Spleen (tissue), 11 donors: ENCODE measurements around the gene DNAH17. TPM values are rescaled to one million over a fixed set of nuclear protein-coding genes. Genes with fewer than 3 reads are reported as not detected.

Experiments used
- DNase-seq: peaks from one replicate; pipeline ENCODE4 v3.0.0-alpha.2; 2020
- H3K27ac ChIP-seq, 8 donors: fragments of 200-600 bp; sonication (generic) in 7 of 8; 1 replicate in 4 of 8; 2 replicates in 4 of 8; pipeline versions ENCODE4 v1.5.0 to v1.8.0; 2016 to 2021; ENCODE audit warnings: inconsistent platforms in 4 of 8, mild to moderate bottlenecking in 4 of 8, moderate library complexity in 1 of 8
- H3K27me3 ChIP-seq, 7 donors: fragments of 200-600 bp; sonication (generic) in 6 of 7; replicated peaks in 1 of 7; 1 replicate in 4 of 7; 2 replicates in 3 of 7; pipeline versions ENCODE4 v1.5.0 to v1.8.0; 2016 to 2021; ENCODE audit warnings: inconsistent platforms in 3 of 7, mild to moderate bottlenecking in 1 of 7
- H3K36me3 ChIP-seq, 6 donors: fragments of 200-600 bp; sonication (generic) in 5 of 6; 1 replicate in 4 of 6; 2 replicates in 2 of 6; pipeline versions ENCODE4 v1.5.0 to v1.8.0; 2016 to 2021; ENCODE audit warnings: inconsistent platforms in 2 of 6
- H3K4me1 ChIP-seq, 6 donors: fragments of 200-600 bp; sonication (generic) in 5 of 6; 1 replicate in 3 of 6; 2 replicates in 3 of 6; pipeline versions ENCODE4 v1.5.0 to v1.8.0; 2016 to 2021; ENCODE audit warnings: inconsistent platforms in 3 of 6
- H3K4me3 ChIP-seq, 8 donors: fragments of 200-600 bp; sonication (generic) in 7 of 8; 1 replicate in 4 of 8; 2 replicates in 4 of 8; pipeline versions ENCODE4 v1.5.0 to v1.8.0; 2016 to 2021; ENCODE audit warnings: inconsistent platforms in 4 of 8, mild to moderate bottlenecking in 4 of 8, moderate library complexity in 2 of 8
- H3K9me3 ChIP-seq, 8 donors: fragments of 200-600 bp; sonication (generic) in 7 of 8; 1 replicate in 4 of 8; 2 replicates in 4 of 8; pipeline versions ENCODE4 v1.5.0 to v1.8.0; 2016 to 2021; ENCODE audit warnings: inconsistent platforms in 4 of 8
- POLR2A ChIP-seq, 3 donors: fragments of 450-650 bp; IDR thresholded peaks; one replicate each; pipeline ENCODE4 v1.5.1; 2017; ENCODE audit warnings: antibody characterized with exemption in 3 of 3, mild to moderate bottlenecking in 1 of 3
- POLR2AphosphoS5 ChIP-seq, 3 donors: sonication (generic); formaldehyde crosslinking; IDR thresholded peaks; one replicate each; pipeline ENCODE4 v1.5.1; 2017; ENCODE audit warnings: antibody characterized with exemption in 3 of 3
- WGBS, 5 donors: extraction: QIAGEN DNeasy Blood & Tissue Kit in 3 of 5; methylation state at CpG; one replicate each; pipeline versions ENCODE4 v1.1.5 to v1.1.7; 2013 to 2018; 5-methylcytosine and 5-hydroxymethylcytosine counted together
- intact Hi-C: fragments of 100-400 bp; cut with DNase I; formaldehyde crosslinking; loops from one replicate; pipeline ENCODE4 v1.15.0; 2023; ENCODE audit warnings: low total_unique reads
- polyA plus RNA-seq, 3 donors: library from polyadenylated mRNA; stranded (reverse); fragments of 200-250 nt; gene quantifications; one replicate each; pipeline ENCODE4 v1.2.1, GENCODE V29; 2013
- total RNA-seq, 7 donors: library from RNA; depleted of rRNA in 3 of 7; stranded (reverse); fragments of >200 nt in 3 of 7; fragmentation: NEBNext Ultra II Directional in 4 of 7; extraction: Animal tissue kit (Norgen Biotek cat#: 25700) in 4 of 7; gene quantifications; one replicate each; pipeline versions ENCODE4 v1.1.0 to v1.2.1, GENCODE V29; 2016 to 2021
- TF ChIP-seq, protein P1 (sequence below), 11 experiments: fragments of 200-600 bp in 7 of 11; fragments of 450-650 bp in 4 of 11; sonication (generic) in 4 of 11; IDR thresholded peaks in 8 of 11; conservative IDR thresholded peaks in 3 of 11; 1 replicate in 7 of 11; 2 replicates in 4 of 11; pipeline versions ENCODE4 v1.4.0 to v1.8.0; 2016 to 2021; ENCODE audit warnings: antibody characterized with exemption in 11 of 11, inconsistent platforms in 4 of 11, mild to moderate bottlenecking in 1 of 11
- donor health status: healthy with polysubstance abuse.
- donor health status: DM: no; HTN: no; CAD: no; lungs with moderate emphysema.
- donor health status: DM: no; HTN: no; CAD: no.
- donor health status: Bipolar disorder and iron deficiency.
- donor health status: healthy.
- donor health status: DM: no; HTN: no; CAD: no.
- donor health status: DM: yes; HTN: yes; CAD: no.

DNAH17 gene
- total and polyA plus RNA-seq, 10 donors = 0.06 to 1.0 (median 0.72) TPM; not detected in 1

DNA sequence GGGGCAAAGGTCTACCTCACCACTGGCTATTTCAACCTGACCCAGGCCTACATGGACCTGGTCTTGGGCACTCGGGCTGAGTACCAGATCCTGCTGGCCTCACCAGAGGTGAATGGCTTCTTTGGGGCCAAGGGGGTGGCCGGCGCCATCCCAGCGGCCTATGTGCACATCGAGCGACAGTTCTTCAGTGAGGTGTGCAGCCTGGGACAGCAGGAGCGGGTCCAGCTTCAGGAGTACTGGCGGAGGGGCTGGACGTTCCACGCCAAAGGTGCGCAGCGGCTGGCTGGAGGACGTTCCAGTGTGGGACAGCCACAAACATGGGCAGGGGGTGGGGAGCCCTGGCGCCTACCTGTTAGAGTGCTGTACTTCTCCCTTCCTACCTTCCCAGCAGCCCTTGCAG is 173.4 kb downstream of the DNAH17 start:
- no peaks in the 10 kb centered on the region for H3K9me3 ChIP-seq
- H3K27me3 ChIP-seq = no peaks in the 10 kb centered on the region
- WGBS, 5 donors = 90 to 98% (median 96%) methylated on average over 4 to 14 of the region's 14 CpGs
- no peak overlapping the region for H3K4me3 ChIP-seq
- TF ChIP-seq, protein P1, sequence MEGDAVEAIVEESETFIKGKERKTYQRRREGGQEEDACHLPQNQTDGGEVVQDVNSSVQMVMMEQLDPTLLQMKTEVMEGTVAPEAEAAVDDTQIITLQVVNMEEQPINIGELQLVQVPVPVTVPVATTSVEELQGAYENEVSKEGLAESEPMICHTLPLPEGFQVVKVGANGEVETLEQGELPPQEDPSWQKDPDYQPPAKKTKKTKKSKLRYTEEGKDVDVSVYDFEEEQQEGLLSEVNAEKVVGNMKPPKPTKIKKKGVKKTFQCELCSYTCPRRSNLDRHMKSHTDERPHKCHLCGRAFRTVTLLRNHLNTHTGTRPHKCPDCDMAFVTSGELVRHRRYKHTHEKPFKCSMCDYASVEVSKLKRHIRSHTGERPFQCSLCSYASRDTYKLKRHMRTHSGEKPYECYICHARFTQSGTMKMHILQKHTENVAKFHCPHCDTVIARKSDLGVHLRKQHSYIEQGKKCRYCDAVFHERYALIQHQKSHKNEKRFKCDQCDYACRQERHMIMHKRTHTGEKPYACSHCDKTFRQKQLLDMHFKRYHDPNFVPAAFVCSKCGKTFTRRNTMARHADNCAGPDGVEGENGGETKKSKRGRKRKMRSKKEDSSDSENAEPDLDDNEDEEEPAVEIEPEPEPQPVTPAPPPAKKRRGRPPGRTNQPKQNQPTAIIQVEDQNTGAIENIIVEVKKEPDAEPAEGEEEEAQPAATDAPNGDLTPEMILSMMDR (IDR thresholded peaks at IDR 0.05 in 8 of 11, conservative IDR thresholded peaks at IDR 0.05 in 3 of 11) = no peak
- TF ChIP-seq POLR2A (IDR thresholded peaks at IDR 0.05) (no peak), POLR2AphosphoS5 (IDR thresholded peaks at IDR 0.05) (peak in 1 of 3 donors; percentile 80)
- H3K27ac ChIP-seq = no peak overlapping the region
- no peak for DNase-seq
- H3K4me1 ChIP-seq = peaks cover 0 to 35% (median 11%) of the 10 kb centered on the region in 6 donors
- intact Hi-C loops = no loop called here
- H3K36me3 ChIP-seq = peaks cover 11 to 100% (median 86%) of the 10 kb centered on the region in 6 donors

DNA sequence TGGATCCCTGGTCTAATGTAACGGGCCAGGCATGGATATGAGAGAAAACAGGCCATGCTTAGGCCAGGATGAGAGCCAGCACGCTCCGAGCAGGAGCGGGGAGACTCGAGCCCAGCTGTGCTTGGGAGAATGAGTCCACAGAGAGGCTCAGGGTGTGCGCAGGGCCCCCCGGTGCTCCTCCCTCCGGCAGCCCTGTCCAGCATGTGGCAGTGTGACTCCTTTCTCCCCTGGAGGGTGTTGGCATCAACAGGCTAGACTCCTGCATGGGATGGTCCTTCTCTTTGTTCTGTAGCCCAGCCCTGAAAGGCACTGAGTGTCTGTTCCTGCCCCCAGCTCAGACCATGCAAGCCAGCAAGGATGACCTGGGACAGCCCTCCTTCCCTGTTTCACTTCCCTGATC is 175.3 kb downstream of the DNAH17 start:
- H3K4me3 ChIP-seq = no peak overlapping the region
- peaks cover 19 to 100% (median 95%) of the 10 kb centered on the region in 6 donors for H3K36me3 ChIP-seq
- no peaks in the 10 kb centered on the region for H3K9me3 ChIP-seq
- no peaks in the 10 kb centered on the region for H3K27me3 ChIP-seq
- H3K27ac ChIP-seq = peak overlapping the region in 1 of 8 donors; percentile 30
- H3K4me1 ChIP-seq = peaks cover 0 to 19% (median 4%) of the 10 kb centered on the region in 6 donors
- intact Hi-C loops = no loop called here
- no peak for DNase-seq
- WGBS, 5 donors = 59 to 95% (median 70%) methylated on average over 5 to 8 of the region's 8 CpGs
- TF ChIP-seq, protein P1 (IDR thresholded peaks at IDR 0.05 in 8 of 11, conservative IDR thresholded peaks at IDR 0.05 in 3 of 11) = no peak
- TF ChIP-seq POLR2AphosphoS5 (IDR thresholded peaks at IDR 0.05) = peak in 2 of 3 donors; percentile 3 to 11

DNA sequence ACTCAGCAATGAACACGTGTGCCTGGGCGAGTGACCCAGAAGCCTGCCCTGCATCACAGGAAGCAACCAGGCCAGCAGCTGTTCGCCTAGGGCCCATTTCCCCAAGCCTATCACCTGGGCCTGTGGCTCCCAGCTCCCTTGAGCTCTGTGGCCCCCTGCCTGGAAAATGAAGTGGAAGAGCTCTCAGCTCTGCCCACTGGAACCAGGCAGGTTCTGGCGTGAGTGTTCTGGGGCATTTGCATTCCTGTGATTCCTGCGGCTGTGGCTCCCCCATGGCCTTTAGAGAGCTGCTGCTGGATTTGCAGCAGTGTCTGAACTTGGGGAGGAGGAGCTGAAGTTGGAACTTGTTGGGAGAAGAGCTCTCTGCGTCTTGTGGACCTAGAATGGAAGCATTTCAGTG is 175.9 kb downstream of the DNAH17 start:
- H3K4me1 ChIP-seq = peaks cover 0 to 13% (median 2%) of the 10 kb centered on the region in 6 donors
- 59 to 91% (median 71%) methylated on average over 4 to 6 of the region's 6 CpGs for WGBS, 5 donors
- intact Hi-C loops = no loop called here
- H3K27ac ChIP-seq = peak overlapping the region in 1 of 8 donors; percentile 30
- peaks cover 19 to 100% (median 98%) of the 10 kb centered on the region in 6 donors for H3K36me3 ChIP-seq
- no peaks in the 10 kb centered on the region for H3K27me3 ChIP-seq
- no peak for TF ChIP-seq POLR2A (IDR thresholded peaks at IDR 0.05)
- no peak for TF ChIP-seq POLR2AphosphoS5 (IDR thresholded peaks at IDR 0.05)
- TF ChIP-seq, protein P1 (IDR thresholded peaks at IDR 0.05 in 8 of 11, conservative IDR thresholded peaks at IDR 0.05 in 3 of 11) = no peak
- H3K9me3 ChIP-seq = no peaks in the 10 kb centered on the region
- DNase-seq = no peak
- H3K4me3 ChIP-seq = no peak overlapping the region

DNA sequence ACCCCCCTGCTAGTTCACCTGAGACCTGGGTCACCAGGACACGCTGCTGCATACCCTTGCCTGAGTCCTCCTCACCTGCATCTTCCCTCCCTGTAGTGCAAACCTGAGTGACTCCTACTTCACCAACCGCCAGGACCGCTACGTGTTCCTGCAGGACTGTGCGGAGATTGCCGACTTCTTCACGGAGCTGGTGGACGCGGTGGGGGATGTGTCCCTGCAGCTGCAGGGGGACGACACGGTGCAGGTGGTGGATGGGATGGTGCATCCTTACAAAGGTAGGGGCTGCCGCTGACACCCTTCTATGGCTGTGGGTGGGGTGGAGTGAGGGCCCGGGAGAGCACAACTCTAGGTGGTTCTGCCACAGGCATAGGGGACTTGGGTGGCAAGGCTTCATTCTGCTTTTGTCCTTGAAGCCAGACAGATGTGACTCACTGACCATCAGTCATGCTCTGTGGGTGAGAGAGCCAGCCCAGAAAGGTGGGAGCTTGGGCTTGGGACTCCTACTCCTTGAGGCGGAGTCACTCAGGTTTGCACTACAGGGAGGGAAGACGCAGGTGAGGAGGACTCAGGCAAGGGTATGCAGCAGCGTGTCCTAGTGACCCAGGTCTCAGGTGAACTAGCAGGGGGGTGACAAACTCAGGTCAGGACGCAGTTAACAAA is 176.5 kb downstream of the DNAH17 start:
- 89 to 91% (median 91%) methylated on average over 15 to 17 of the region's 17 CpGs for WGBS, 5 donors
- no peaks in the 10 kb centered on the region for H3K27me3 ChIP-seq
- H3K4me3 ChIP-seq = no peak overlapping the region
- H3K9me3 ChIP-seq = no peaks in the 10 kb centered on the region
- TF ChIP-seq, protein P1 (IDR thresholded peaks at IDR 0.05 in 8 of 11, conservative IDR thresholded peaks at IDR 0.05 in 3 of 11) = no peak
- peak in 1 of 3 donors; percentile 67 for TF ChIP-seq POLR2AphosphoS5 (IDR thresholded peaks at IDR 0.05)
- no peak overlapping the region for H3K27ac ChIP-seq
- H3K4me1 ChIP-seq = peaks cover 0 to 16% (median 2%) of the 10 kb centered on the region in 6 donors
- no peak for DNase-seq
- H3K36me3 ChIP-seq = peaks cover 19 to 100% (median 98%) of the 10 kb centered on the region in 6 donors
- intact Hi-C loops = no loop called here
